GM21786 (cell line): ENCODE results near the gene ZNF559.
"Not testable (repeated sequence)": the region's sequence is repeated elsewhere in the genome, so short reads cannot be mapped to it uniquely, and the experiment has no call there.

Source experiments
- ATAC-seq: cut with Tn5 transposase; IDR thresholded peaks from one replicate; pipeline ENCODE4 v1.9.1; 2021; ENCODE audit not compliant: unreplicated experiment

Gene ZNF559

DNA sequence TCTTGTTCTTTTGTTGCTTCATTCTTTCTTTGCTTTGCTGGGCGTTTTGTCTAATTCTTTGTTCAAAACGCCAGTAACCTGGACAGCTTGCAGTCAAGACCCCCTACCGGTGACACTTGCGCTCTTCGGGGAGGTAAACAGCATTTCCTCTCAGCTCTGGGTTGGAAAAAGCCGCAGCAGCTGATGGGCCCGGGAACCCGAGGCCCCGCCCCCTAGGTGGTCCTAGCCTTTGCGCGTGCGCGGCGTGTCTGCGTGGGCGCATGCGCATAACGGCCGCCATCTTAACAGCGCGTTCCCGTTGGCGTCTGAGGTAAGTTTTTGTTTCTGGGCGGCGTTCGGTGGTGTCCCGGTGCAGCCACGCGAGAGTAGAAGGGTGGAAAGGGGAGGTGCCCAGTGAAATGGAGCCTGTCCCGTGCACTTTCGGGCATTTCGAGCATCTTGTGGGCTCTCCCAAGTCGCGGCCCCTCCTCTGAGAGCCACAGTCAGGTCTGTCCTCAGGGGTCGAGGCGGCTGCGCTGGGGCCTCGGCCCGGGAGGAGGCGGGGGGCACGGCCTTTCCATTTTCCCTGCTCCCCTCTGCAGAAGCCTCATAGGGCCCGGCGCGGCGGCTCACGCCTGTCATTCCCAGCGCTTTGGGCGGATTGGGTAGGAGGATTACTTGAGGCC lies at the start of gene ZNF559:
ZNF559 (plus strand) TSS at position 261 of the 665 bp plus-strand sequence. CDS start 14,371 bp downstream, outside the sequence.
- ATAC-seq = peak; percentile 95

DNA sequence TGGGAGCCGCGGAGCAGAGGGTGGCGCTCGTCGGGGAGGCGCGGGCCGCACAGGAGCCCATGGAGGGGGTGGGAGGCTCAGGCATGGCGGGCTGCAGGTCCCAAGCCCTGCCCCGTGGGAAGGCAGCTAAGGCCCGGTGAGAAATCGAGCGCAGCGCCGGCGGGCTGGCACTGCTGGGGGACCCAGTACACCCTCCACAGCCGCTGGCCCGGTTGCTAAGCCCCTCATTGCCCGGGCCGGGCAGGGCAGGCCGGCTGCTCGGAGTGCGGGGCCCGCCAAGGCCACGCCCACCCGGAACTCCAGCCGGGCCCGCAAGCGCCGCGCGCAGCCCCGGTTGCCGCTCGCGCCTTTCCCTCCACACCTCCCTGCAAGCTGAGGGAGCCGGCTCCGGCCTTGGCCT lies 40.5 kb upstream of the ZNF559 start:
- not testable (repeated sequence) for ATAC-seq

DNA sequence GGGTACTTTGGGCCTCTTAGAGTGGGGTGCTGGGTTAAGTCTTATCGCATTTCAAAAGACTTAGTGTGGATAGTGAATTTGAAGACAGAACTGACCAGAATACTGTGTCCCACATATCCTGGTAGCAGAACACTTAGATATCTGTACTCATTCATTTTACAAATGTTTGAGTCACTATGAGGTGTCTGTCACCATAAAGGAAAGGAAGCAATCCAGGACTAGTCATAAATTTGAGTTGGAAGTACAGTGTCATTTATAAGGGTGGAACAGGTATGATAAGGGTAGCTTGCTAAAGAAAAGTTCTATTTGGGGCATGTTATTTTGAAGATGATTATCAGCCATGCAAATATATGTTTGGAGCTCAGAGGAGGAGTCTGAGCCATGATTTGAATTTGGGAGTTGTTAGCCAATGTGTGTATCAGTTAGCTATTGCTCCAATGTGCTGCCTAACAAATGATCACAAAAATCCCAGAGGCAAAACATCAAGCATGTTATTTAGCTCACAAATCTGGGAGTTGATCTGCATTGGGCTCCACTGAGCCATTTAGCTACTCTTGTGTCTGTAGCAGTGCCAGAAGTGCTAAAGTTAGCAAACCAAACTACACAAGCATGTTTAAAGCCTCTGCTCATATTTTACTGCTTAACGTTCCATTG lies 34.6 kb upstream of the ZNF559 start:
- ATAC-seq = no peak

DNA sequence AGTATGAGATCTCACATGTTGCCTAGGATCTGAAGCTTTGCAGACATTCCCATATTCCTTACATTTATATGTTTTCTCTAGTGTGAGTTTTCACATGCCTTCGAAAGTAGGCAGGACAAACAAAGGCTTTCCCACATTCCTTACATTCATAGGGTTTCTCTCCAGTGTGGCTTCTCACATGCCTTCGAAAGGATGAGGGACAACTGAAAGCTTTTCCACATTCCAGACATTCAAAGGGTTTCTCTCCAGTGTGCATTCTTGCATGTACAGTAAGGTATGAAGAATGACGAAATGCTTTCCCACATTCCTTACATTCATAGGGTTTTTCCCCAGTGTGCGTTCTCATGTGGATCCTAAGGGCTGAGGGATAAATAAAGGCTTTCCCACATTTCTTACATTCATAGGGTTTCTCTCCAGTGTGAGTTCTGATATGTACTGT lies 28.5 kb upstream of the ZNF559 start:
- no peak for ATAC-seq

DNA sequence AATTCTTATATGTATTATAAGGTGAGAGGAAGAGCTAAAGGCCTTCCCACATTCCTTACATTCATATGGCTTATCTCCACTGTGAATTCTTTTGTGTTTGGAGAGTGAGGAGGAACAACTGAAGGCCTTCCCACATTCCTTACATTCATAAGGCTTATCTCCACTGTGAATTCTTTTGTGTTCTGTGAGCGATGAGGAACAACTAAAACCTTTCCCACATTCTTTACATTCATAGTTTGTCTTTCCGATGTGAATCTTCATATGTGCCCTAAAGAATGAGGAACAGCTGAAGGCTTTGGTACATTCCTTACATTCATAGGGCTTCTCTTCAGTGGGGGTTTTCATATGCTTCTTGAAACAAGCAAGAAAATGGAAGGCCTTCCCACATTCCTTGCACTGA lies 27.6 kb upstream of the ZNF559 start:
- no peak for ATAC-seq

DNA sequence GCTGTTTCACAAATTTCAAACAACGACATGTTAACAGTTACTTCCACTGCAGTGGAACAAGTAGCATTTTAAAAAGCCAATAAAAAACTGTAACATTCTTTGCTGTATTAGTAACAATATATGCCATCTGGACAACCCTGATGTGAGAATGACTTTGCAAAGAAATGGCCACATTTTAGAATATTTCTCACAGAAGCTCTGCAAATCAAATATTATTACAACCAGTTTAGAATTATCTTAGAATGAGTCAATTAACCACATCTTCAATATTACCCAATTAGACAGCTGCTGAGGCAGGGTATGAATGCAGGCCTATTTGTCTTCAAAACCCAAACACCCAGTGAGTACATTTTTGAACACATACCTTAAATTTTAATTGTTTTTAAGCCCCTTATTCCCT lies 17.5 kb upstream of the ZNF559 start:
- no peak for ATAC-seq

DNA sequence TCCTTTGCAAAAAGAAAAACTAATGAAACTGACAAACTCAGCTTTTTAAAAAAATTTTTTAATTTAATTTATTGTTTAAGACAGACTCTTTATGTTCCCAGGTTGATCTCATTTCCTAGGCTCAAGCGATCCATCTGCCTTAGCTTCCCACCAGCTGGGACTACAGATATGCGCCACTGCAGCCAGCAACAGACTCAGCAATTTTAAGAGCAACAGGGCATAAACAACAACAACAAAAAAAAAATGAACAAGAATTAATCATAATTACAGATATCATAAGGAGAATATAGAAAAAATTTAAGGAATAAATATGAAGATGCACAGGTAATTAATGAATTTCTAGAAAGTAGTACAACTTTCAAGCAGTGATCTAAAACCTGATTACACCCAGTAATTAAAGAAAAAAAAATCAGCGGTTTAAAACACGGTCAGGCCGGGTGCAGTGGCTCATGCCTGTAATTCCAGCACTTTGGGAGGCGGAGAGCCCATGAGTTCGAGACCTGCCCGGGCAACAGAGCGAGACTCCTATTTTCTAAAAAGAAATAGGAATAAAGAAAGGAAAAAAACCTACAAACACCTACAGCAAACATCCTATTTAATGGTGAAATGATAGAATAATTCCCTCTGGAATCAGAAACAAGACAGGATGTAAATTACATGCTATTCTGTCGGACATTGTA lies 15.7 kb upstream of the ZNF559 start:
- ATAC-seq = no peak

GRCh38 chr19:9309139-9309973 lies 14.6 kb upstream of the ZNF559 start, which contains the start of gene ZNF699:
TSS of gene ZNF699 (minus strand) at chr19:9309838. CDS start at chr19:9305119, 4,719 bp downstream.
- ATAC-seq = peak; percentile 83

DNA sequence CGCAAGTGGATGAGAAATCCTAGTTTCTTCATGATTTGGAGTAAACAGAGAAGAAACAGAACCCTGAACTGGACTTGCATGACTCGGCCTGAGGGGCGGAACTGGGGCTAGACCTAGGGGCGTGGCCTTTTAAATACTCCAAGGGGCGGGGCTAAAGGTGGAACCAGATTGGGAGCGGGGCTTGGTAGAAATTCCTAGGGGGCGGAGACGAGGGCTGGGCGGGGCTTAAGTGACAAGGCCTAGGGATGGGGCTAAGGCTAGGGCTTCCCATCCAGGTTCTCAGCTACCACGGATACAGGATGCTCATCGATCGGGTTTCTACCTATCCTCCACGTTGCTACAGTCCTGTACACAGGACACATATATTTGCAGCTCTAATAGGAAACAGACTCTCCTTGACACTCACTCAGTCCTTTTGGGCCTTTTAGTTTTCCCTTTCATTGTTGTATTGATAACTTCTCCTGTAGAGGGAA lies 14.0 kb upstream of the ZNF559 start:
- peak; percentile 67 for ATAC-seq

DNA sequence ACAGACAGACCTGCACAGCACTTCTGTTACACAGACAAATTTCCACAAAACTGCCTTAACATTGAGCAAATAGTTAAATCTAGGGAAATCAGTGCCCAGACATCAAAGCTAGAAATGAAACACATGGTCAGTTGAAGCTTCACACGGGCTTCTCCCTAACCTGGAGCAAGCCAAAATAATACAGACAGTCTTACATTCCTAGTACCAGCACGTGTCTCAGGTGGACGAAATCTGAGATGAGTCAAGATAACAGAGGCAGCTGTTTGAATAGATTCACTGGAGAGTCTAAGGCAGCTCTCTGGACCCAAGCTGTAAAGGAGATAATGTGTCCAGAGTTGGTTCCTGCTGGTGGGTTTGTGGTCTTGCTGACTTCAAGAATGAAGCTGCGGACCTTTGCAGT lies 10.2 kb upstream of the ZNF559 start:
- no peak for ATAC-seq

DNA sequence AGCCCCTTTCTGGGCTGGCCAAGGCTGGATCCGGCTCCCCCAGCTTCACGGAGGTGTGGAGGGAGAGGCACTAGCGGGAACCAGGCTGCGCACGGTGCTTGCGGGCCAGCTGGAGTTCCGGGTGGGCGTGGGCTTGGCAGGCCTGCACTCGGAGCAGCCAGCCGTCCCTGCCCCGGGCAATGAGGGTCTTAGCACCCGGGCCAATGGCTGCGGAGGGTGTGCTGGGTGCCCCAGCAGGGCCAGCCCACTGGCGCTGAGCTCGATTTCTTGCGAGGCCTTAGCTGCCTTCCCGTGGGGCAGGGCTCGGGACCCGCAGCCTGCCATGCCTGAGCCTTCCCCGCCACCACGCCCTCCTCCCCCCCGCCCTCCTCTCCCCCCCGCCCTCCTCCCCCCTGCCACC lies 2.6 kb upstream of the ZNF559 start:
- no peak for ATAC-seq

DNA sequence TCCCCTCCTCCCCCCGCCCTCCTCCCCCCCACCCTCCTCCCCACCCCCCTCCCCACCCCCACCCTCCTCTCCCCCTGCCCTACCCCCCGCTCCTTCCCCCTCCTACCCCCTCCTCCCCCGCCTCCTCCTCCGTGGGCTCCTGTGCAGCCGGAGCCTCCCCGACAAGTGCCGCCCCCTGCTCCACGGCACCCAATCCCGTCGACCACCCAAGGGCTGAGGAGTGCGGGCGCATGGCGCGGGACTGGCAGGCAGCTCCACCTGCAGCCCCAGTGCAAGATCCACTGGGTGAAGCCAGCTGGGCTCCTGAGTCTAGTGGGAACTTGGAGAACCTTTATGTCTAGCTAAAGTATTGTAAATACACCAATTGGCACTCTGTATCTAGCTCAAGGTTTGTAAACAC lies 2.2 kb upstream of the ZNF559 start:
- not testable (repeated sequence) for ATAC-seq

DNA sequence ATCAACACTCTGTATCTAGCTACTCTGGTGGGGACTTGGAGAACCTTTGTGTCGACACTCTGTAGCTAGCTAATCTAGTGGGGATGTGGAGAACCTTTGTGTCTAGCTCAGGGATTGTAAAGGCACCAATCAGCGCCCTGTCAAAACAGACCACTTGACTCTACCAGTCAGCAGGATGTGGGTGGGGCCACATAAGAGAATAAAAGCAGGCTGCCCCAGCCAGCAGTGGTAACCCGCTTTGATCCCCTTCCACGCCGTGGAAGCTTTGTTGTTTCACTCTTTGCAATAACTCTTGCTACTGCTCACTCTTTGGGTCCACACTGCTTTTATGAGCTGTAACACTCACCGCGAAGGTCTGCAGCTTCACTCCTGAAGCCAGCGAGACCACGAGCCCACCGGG lies 1.8 kb upstream of the ZNF559 start:
- not testable (repeated sequence) for ATAC-seq

DNA sequence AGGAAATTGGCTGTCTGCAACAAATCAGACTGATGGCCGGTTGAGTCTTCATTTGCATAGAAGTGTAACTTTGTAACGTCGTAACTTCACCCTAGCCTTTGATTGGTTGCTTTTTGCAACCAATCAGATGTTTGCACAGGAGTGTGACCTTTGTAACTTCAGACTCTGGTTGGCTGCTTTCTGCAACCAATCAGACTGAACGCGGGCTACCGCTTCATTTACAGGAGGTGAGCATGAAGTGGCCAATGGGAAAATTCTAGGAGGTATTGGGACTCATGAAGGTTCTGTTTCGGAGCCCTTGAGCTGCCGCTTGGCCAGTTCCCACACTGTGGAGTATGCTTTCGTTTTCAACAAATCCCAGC lies 441 bp upstream of the ZNF559 start:
- ATAC-seq = peak; percentile 9

DNA sequence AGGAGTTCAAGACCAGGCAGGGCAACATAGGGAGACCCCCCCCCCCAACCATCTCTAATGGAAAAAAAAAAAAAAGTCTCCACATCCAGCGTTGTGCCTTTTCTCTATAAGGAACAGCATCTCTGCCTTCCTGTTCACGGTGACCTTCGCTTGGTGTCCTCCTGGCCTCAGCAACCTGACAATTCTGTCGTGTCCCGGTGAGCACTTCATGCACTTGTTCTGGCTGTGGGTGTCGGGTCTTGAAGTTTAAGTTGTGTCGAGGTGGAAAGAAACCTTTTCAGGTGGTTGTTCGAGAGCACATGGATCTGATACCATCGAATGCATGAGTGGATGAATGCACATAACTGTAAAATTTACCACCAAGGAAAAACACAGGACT lies 594 bp downstream of the ZNF559 start:
- no peak for ATAC-seq

- no peak for ATAC-seq
Observed at GRCh38 chr19:9329999-9330398, 6.0 kb downstream of the ZNF559 start.

DNA sequence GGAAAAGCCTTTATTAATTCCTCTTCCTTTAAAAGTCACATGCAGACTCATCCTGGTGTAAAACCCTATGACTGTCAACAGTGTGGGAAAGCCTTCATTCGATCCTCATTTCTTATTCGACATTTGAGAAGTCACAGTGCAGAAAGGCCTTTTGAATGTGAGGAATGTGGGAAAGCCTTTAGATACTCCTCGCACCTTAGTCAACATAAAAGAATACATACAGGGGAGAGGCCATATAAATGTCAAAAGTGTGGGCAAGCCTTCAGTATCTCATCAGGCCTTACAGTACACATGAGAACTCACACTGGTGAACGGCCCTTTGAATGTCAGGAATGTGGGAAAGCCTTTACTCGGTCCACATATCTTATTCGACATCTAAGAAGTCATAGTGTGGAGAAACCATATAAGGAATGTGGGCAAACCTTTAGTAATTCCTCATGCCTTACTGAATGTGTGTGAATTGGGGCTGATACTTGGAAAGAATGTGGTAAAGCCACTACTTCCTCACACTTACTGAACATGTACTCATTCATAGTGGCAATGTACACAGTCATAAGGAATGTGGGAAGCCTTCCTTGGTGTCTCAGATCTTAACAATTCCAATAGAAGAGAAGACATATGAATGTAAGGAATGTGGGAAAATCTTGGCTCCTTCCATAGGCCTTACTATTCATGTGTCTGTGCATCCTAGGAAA lies 18.8 kb downstream of the ZNF559 start:
- ATAC-seq = no peak

- no peak for ATAC-seq
Observed at GRCh38 chr19:9345005-9345404, 21.0 kb downstream of the ZNF559 start.

DNA sequence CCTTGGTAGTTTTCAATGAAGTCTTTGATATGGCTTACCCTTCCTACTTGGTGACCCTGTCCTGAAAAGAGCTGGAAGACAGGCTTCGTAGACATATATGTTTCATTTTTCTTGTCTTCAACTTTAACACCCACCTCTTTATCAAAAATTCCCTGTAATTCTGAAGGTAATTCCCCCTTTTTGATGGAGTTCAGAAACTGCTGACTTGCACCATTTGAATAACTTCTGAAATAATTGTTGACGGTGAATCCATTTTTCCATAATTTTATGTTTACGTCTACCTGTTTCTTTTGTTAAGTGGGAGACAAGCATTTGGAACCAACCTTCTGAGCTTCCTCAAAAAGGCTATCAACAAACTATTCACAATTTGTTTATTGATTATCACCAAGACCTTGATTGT lies 24.3 kb downstream of the ZNF559 start:
- no peak for ATAC-seq

GRCh38 chr19:9348671-9349070 lies 24.7 kb downstream of the ZNF559 start:
- no peak for ATAC-seq

DNA sequence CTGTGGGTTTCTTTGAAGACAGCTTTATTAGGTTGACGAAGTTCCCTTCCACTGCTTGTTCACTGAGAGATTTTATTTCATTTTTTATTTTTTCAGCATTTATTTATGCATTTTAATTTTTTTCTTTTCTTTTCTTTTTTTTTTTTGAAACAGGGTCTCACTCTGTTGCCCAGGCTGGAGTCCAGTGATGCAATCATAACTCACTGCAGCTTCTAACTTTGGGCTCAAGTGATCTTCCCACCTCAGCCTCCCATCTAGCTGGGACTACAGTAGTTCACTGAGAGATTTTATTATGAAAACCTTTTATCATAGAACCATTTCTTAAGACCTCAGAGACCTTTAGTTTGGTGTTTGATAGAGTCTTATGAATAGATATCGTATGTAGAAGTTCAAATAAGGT lies 28.5 kb downstream of the ZNF559 start:
- ATAC-seq = no peak
